NCI-H510A treated with DMSO at 0.1 percent for 48 hours (cell line): Measurements from ENCODE around the gene PEX1.
"Not testable (repeated sequence)": the region's sequence is repeated elsewhere in the genome, so short reads cannot be mapped to it uniquely, and the experiment has no call there.

ENCODE experiments used
- DNase-seq: peaks from one replicate; lab custom pipeline; 2025; lab: John Stamatoyannopoulos, UW

PEX1 gene

GRCh38 chr7:92460510-92460909 lies 67.8 kb downstream of the PEX1 start:
- DNase-seq: peak; percentile 8

GRCh38 chr7:92460109-92460508 lies 68.2 kb downstream of the PEX1 start:
- no peak for DNase-seq

GRCh38 chr7:92456236-92456635 lies 72.1 kb downstream of the PEX1 start:
- DNase-seq: no peak

GRCh38 chr7:92451645-92452044 lies 76.7 kb downstream of the PEX1 start:
- no peak for DNase-seq

GRCh38 chr7:92448205-92448747 lies 80.0 kb downstream of the PEX1 start:
- peak; percentile 59 for DNase-seq

GRCh38 chr7:92447345-92448204 lies 80.7 kb downstream of the PEX1 start, which contains the start of gene GATAD1:
TSS of gene GATAD1 (plus strand) at chr7:92447482. CDS start at chr7:92447730, 248 bp downstream.
- peak; percentile 87 for DNase-seq

- DNase-seq: no peak
Observed at GRCh38 chr7:92446869-92447344, 81.4 kb downstream of the PEX1 start.

- DNase-seq: not testable (repeated sequence)
Observed at GRCh38 chr7:92442720-92443119, 85.6 kb downstream of the PEX1 start.

GRCh38 chr7:92437956-92438491 lies 90.3 kb downstream of the PEX1 start:
- DNase-seq: no peak
